HG03060 (cell line): ENCODE results near the gene NLGN2.

Source experiments
- ATAC-seq: cut with Tn5 transposase; IDR thresholded peaks from one replicate; pipeline ENCODE4 v1.9.1; 2021; ENCODE audit warnings: low read depth, moderate number of reproducible peaks; ENCODE audit not compliant: unreplicated experiment

Gene NLGN2

GRCh38 chr17:7460850-7461660 is 53.4 kb downstream of the NLGN2 start:
- no peak for ATAC-seq

- no peak for ATAC-seq
Observed at GRCh38 chr17:7462474-7463371, 55.1 kb downstream of the NLGN2 start.

- ATAC-seq, result no peak
Observed at GRCh38 chr17:7463372-7463846, 55.8 kb downstream of the NLGN2 start.

GRCh38 chr17:7464081-7464480 is 56.4 kb downstream of the NLGN2 start:
- no peak for ATAC-seq

- ATAC-seq, result no peak
Observed at GRCh38 chr17:7465597-7466275, 58.1 kb downstream of the NLGN2 start.

- ATAC-seq, result no peak
Observed at GRCh38 chr17:7466318-7466638, 58.6 kb downstream of the NLGN2 start.

- ATAC-seq, result no peak
Observed at GRCh38 chr17:7466639-7467341, 59.1 kb downstream of the NLGN2 start.

GRCh38 chr17:7467498-7467897 is 59.9 kb downstream of the NLGN2 start:
- ATAC-seq, result no peak

GRCh38 chr17:7468290-7468689 is 60.6 kb downstream of the NLGN2 start:
- ATAC-seq, result no peak

GRCh38 chr17:7468804-7469389 is 61.3 kb downstream of the NLGN2 start:
- no peak for ATAC-seq
